ENCODE measurements around the gene RAB25.
"Not testable (repeated sequence)": the region's sequence is repeated elsewhere in the genome, so short reads cannot be mapped to it uniquely, and the experiment has no call there.

The RAB25 gene

GRCh38 chr1:156071332-156071816, 10.4 kb downstream of the RAB25 start:
- not testable (repeated sequence) for H4K91ac ChIP-seq (ENCODE audit: low read length); H3K14ac ChIP-seq (ENCODE audit: low read length in 2 of 2); H3K18ac ChIP-seq (ENCODE audit: low read depth in 1 of 2, low read length in 2 of 2); H3K9me3 ChIP-seq (ENCODE audit: control insufficient read depth, low read length); H4K8ac ChIP-seq (ENCODE audit: low read length); H3K4me2 ChIP-seq (ENCODE audit: low read length, poor library complexity, severe bottlenecking); H2BK5ac ChIP-seq (ENCODE audit: low read depth, low read length, poor library complexity, severe bottlenecking); H3K4ac ChIP-seq (ENCODE audit: low read depth in 1 of 2, low read length in 2 of 2); DNase-seq; H2BK12ac ChIP-seq (ENCODE audit: low read length in 2 of 2); H3K4me1 ChIP-seq (ENCODE audit: control insufficient read depth, insufficient read depth, low read depth, low read length); H3K4me3 ChIP-seq (ENCODE audit: insufficient read depth in 1 of 2, low read depth in 1 of 2, low read length in 2 of 2); H2AK5ac ChIP-seq (ENCODE audit: low read length, severe bottlenecking); H3K9ac ChIP-seq (ENCODE audit: low read length); H2BK120ac ChIP-seq (ENCODE audit: low read depth, low read length); H2AFZ ChIP-seq (ENCODE audit: low read depth, low read length); H3K23ac ChIP-seq (ENCODE audit: low read length in 2 of 2); H3K27ac ChIP-seq (ENCODE audit: low read length, poor library complexity, severe bottlenecking); H2BK15ac ChIP-seq (ENCODE audit: low read depth, poor library complexity, severe bottlenecking)
- H3K27me3 ChIP-seq (ENCODE audit: control insufficient read depth in 1 of 2, insufficient read depth in 1 of 2, low read length in 2 of 2): peaks cover 0 to 10% of the 10 kb centered on the region in 2 experiments
- 90% methylated on average over 6 of the region's 7 CpGs for WGBS
- H3K36me3 ChIP-seq (ENCODE audit: control insufficient read depth in 1 of 2, insufficient read depth in 2 of 2, low read depth in 1 of 2, low read length in 2 of 2): peaks cover 0 to 41% of the 10 kb centered on the region in 2 experiments
- peaks cover 24% of the 10 kb centered on the region for H3K79me1 ChIP-seq (replicated peaks; ENCODE audit: low read length, poor library complexity, severe bottlenecking)

DNA sequence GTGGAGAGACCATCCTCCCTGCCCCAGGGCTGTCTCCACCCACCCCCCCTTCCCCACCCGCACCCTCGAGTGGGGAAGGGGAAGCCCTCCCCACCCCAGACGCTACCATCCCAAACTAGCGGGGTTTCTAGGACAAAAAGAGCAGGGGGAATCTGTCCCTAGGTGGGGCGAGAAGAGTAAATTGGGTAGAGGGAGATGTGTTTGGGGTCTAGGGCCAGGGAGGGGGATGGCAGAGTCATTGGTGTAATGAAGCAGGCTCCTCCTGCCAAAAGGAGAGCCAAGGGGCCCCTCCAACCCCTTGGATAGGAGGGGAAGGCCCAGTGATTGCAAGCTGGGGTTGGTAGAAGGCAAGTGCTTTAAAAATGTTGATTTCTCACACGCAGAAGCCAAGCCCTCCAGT, 11.3 kb downstream of the RAB25 start:
- WGBS: 81% methylated on average over 5 of the region's 6 CpGs
- Histone ChIP-seq H3K23ac (ENCODE audit: low read length in 2 of 2) (no peak overlapping the region), H2BK12ac (ENCODE audit: low read length in 2 of 2) (peak overlapping the region in 1 of 2 experiments; percentile 16), H4K91ac (ENCODE audit: low read length) (no peak overlapping the region), H2BK15ac (ENCODE audit: low read depth, poor library complexity, severe bottlenecking) (no peak overlapping the region), H3K4ac (ENCODE audit: low read depth in 1 of 2, low read length in 2 of 2) (no peak overlapping the region), H2BK5ac (ENCODE audit: low read depth, low read length, poor library complexity, severe bottlenecking) (no peak overlapping the region), H2AK5ac (ENCODE audit: low read length, severe bottlenecking) (no peak overlapping the region), H3K27me3 (ENCODE audit: control insufficient read depth in 1 of 2, insufficient read depth in 1 of 2, low read length in 2 of 2) (peaks cover 0 to 10% of the 10 kb centered on the region in 2 experiments), H3K14ac (ENCODE audit: low read length in 2 of 2) (no peak overlapping the region), H3K4me3 (ENCODE audit: insufficient read depth in 1 of 2, low read depth in 1 of 2, low read length in 2 of 2) (no peak overlapping the region), H3K4me2 (ENCODE audit: low read length, poor library complexity, severe bottlenecking) (no peak overlapping the region), H2BK120ac (ENCODE audit: low read depth, low read length) (no peak overlapping the region), H3K79me1 (replicated peaks; ENCODE audit: low read length, poor library complexity, severe bottlenecking) (peaks cover 32% of the 10 kb centered on the region), H2AFZ (ENCODE audit: low read depth, low read length) (no peak overlapping the region), H3K9me3 (ENCODE audit: control insufficient read depth, low read length) (no peaks in the 10 kb centered on the region), H3K27ac (ENCODE audit: low read length, poor library complexity, severe bottlenecking) (no peak overlapping the region), H4K8ac (ENCODE audit: low read length) (no peak overlapping the region), H3K4me1 (ENCODE audit: control insufficient read depth, insufficient read depth, low read depth, low read length) (peaks cover 17% of the 10 kb centered on the region), H3K18ac (ENCODE audit: low read depth in 1 of 2, low read length in 2 of 2) (no peak overlapping the region), H3K36me3 (ENCODE audit: control insufficient read depth in 1 of 2, insufficient read depth in 2 of 2, low read depth in 1 of 2, low read length in 2 of 2) (peaks cover 0 to 50% of the 10 kb centered on the region in 2 experiments), H3K9ac (ENCODE audit: low read length) (no peak overlapping the region)
- no peak for DNase-seq

DNA sequence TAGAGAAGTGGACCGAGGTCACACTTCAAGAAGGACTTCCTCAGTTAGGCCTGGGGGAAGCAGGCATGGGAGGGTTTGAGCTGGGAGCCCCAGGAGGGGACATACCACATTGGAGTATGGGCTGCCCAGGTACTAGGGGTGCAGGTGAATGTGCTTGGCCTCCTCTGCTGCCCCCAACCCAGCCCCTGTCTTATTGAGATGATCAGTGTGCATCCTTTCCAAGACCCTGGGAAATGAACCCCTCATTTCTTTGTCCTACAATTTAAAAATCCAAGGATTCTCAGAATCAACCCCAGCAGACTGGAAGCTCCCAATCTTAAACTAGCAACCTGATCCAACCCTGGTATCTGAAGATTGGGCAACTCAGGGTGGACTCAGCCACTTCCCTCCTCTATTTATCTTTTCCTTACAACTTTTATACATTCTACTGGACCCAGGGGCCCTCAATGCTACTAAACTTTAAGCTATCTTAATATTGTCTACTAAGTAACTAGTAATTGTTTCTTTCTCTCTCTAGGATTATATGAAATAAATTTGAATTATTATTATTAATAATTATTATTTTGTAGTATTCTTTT, 12.2 kb downstream of the RAB25 start:
- Histone ChIP-seq H2BK12ac (ENCODE audit: low read length in 2 of 2) (no peak overlapping the region), H3K4me1 (ENCODE audit: control insufficient read depth, insufficient read depth, low read depth, low read length) (peaks cover 23% of the 10 kb centered on the region), H3K27me3 (ENCODE audit: control insufficient read depth in 1 of 2, insufficient read depth in 1 of 2, low read length in 2 of 2) (peaks cover 0 to 10% of the 10 kb centered on the region in 2 experiments), H4K8ac (ENCODE audit: low read length) (no peak overlapping the region), H3K9me3 (ENCODE audit: control insufficient read depth, low read length) (no peaks in the 10 kb centered on the region), H3K79me1 (replicated peaks; ENCODE audit: low read length, poor library complexity, severe bottlenecking) (peaks cover 34% of the 10 kb centered on the region), H2AFZ (ENCODE audit: low read depth, low read length) (no peak overlapping the region), H3K23ac (ENCODE audit: low read length in 2 of 2) (no peak overlapping the region), H2BK5ac (ENCODE audit: low read depth, low read length, poor library complexity, severe bottlenecking) (no peak overlapping the region), H3K4me3 (ENCODE audit: insufficient read depth in 1 of 2, low read depth in 1 of 2, low read length in 2 of 2) (no peak overlapping the region), H3K36me3 (ENCODE audit: control insufficient read depth in 1 of 2, insufficient read depth in 2 of 2, low read depth in 1 of 2, low read length in 2 of 2) (peaks cover 0 to 54% of the 10 kb centered on the region in 2 experiments), H3K18ac (ENCODE audit: low read depth in 1 of 2, low read length in 2 of 2) (no peak overlapping the region), H3K9ac (ENCODE audit: low read length) (no peak overlapping the region), H3K4ac (ENCODE audit: low read depth in 1 of 2, low read length in 2 of 2) (peak overlapping the region in 1 of 2 experiments; percentile 10), H3K14ac (ENCODE audit: low read length in 2 of 2) (no peak overlapping the region), H4K91ac (ENCODE audit: low read length) (no peak overlapping the region), H3K4me2 (ENCODE audit: low read length, poor library complexity, severe bottlenecking) (no peak overlapping the region), H3K27ac (ENCODE audit: low read length, poor library complexity, severe bottlenecking) (no peak overlapping the region), H2BK120ac (ENCODE audit: low read depth, low read length) (no peak overlapping the region), H2BK15ac (ENCODE audit: low read depth, poor library complexity, severe bottlenecking) (no peak overlapping the region), H2AK5ac (ENCODE audit: low read length, severe bottlenecking) (no peak overlapping the region)
- 0% methylated on average over 1 of the region's 1 CpG for WGBS
- no peak for DNase-seq

- no peak for DNase-seq
- H3K9me3 ChIP-seq (ENCODE audit: control insufficient read depth, low read length): no peaks in the 10 kb centered on the region
- H3K27me3 ChIP-seq (ENCODE audit: control insufficient read depth in 1 of 2, insufficient read depth in 1 of 2, low read length in 2 of 2): peaks cover 0 to 10% of the 10 kb centered on the region in 2 experiments
- peaks cover 0 to 54% of the 10 kb centered on the region in 2 experiments for H3K36me3 ChIP-seq (ENCODE audit: control insufficient read depth in 1 of 2, insufficient read depth in 2 of 2, low read depth in 1 of 2, low read length in 2 of 2)
- no peak overlapping the region for H3K4ac ChIP-seq (ENCODE audit: low read depth in 1 of 2, low read length in 2 of 2)
- H2BK120ac ChIP-seq (ENCODE audit: low read depth, low read length): no peak overlapping the region
- no peak overlapping the region for H3K23ac ChIP-seq (ENCODE audit: low read length in 2 of 2)
- H3K4me3 ChIP-seq (ENCODE audit: insufficient read depth in 1 of 2, low read depth in 1 of 2, low read length in 2 of 2): no peak overlapping the region
- no peak overlapping the region for H2BK5ac ChIP-seq (ENCODE audit: low read depth, low read length, poor library complexity, severe bottlenecking)
- no peak overlapping the region for H3K4me2 ChIP-seq (ENCODE audit: low read length, poor library complexity, severe bottlenecking)
- H3K4me1 ChIP-seq (ENCODE audit: control insufficient read depth, insufficient read depth, low read depth, low read length): peaks cover 25% of the 10 kb centered on the region
- H3K9ac ChIP-seq (ENCODE audit: low read length): no peak overlapping the region
- peaks cover 35% of the 10 kb centered on the region for H3K79me1 ChIP-seq (replicated peaks; ENCODE audit: low read length, poor library complexity, severe bottlenecking)
- H4K91ac ChIP-seq (ENCODE audit: low read length): no peak overlapping the region
- no peak overlapping the region for H2BK15ac ChIP-seq (ENCODE audit: low read depth, poor library complexity, severe bottlenecking)
- no peak overlapping the region for H2AFZ ChIP-seq (ENCODE audit: low read depth, low read length)
- H2AK5ac ChIP-seq (ENCODE audit: low read length, severe bottlenecking): no peak overlapping the region
- H2BK12ac ChIP-seq (ENCODE audit: low read length in 2 of 2): no peak overlapping the region
- no CpG with 5 or more reads among the region's 5 CpGs for WGBS
- H3K18ac ChIP-seq (ENCODE audit: low read depth in 1 of 2, low read length in 2 of 2): no peak overlapping the region
- H3K27ac ChIP-seq (ENCODE audit: low read length, poor library complexity, severe bottlenecking): no peak overlapping the region
- no peak overlapping the region for H4K8ac ChIP-seq (ENCODE audit: low read length)
- H3K14ac ChIP-seq (ENCODE audit: low read length in 2 of 2): no peak overlapping the region
Measured at GRCh38 chr1:156073740-156074139, 12.8 kb downstream of the RAB25 start.

Data from mesenchymal stem cell (in vitro differentiated cells and primary cell).